22Rv1 (cell line): ENCODE measurements around the gene NCBP2.

Experiments
- H3K27ac ChIP-seq: fragments of 450-650 bp; 2 replicates; pipeline ENCODE4 v1.5.1; 2017
- ZFX ChIP-seq: fragments of 450-650 bp; IDR thresholded peaks from 2 replicates; pipeline ENCODE4 v1.6.1; 2017; ENCODE audit warnings: antibody characterized with exemption, borderline replicate concordance
- TF ChIP-seq, protein P1 (sequence below): fragments of 450-650 bp; IDR thresholded peaks from 2 replicates; pipeline ENCODE4 v1.5.1; 2017; ENCODE audit warnings: mild to moderate bottlenecking

Gene NCBP2

DNA sequence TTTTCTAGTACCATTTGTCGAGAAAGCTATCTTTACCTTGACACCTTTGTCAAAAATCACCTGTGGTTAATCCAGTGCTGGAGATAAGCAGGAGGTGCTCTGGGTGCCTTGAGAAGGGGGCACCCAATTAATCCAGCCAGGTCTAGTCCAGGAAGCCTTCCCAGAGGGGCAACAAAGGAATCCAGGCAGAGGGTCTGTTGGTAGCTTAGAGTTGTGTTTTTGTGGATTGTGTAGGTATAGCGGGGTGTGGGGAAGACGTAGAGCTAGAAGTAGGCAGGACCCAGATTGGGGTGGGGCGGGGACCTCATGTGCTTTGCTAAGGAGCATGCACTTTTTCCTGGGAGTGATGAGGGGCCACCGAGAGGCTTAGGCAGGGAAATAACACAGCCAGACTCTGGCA lies 32.3 kb upstream of the NCBP2 start:
- TF ChIP-seq, protein P1, sequence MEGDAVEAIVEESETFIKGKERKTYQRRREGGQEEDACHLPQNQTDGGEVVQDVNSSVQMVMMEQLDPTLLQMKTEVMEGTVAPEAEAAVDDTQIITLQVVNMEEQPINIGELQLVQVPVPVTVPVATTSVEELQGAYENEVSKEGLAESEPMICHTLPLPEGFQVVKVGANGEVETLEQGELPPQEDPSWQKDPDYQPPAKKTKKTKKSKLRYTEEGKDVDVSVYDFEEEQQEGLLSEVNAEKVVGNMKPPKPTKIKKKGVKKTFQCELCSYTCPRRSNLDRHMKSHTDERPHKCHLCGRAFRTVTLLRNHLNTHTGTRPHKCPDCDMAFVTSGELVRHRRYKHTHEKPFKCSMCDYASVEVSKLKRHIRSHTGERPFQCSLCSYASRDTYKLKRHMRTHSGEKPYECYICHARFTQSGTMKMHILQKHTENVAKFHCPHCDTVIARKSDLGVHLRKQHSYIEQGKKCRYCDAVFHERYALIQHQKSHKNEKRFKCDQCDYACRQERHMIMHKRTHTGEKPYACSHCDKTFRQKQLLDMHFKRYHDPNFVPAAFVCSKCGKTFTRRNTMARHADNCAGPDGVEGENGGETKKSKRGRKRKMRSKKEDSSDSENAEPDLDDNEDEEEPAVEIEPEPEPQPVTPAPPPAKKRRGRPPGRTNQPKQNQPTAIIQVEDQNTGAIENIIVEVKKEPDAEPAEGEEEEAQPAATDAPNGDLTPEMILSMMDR: no peak
- TF ChIP-seq ZFX: no peak

DNA sequence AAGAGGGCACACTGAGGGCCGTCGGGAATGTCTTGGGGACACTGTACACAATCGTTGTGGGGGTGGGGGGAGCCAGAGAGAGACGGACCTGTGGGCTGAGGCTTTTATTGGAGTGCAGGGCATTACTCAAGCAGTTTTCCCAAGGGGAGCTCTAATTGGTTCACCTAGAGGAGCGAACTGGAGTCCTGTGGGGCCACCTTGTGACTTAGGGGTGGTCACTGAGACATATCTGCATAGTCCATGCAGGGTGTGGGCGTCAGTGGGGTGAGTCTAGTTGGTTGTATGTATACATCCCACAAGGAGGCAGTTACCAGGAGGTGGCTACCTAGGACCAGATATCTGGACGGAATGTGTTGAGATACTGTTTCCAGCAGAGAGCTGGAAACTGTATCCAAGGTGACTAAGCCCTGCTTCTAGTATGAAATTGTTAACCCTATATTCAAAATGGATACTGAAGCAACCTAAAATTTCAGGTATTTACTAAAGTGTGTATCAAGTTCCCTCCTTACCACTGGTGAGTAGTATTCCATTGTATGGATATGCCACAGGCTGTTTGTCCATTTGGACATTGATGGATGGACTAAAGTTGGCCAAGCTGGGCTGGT lies 28.9 kb upstream of the NCBP2 start:
- no peak for TF ChIP-seq ZFX
- TF ChIP-seq, protein P1: no peak
- H3K27ac ChIP-seq: no peak overlapping the region

More for the DNA sequence above, 32.3 kb upstream of the NCBP2 start:
- no peak overlapping the region for H3K27ac ChIP-seq

DNA sequence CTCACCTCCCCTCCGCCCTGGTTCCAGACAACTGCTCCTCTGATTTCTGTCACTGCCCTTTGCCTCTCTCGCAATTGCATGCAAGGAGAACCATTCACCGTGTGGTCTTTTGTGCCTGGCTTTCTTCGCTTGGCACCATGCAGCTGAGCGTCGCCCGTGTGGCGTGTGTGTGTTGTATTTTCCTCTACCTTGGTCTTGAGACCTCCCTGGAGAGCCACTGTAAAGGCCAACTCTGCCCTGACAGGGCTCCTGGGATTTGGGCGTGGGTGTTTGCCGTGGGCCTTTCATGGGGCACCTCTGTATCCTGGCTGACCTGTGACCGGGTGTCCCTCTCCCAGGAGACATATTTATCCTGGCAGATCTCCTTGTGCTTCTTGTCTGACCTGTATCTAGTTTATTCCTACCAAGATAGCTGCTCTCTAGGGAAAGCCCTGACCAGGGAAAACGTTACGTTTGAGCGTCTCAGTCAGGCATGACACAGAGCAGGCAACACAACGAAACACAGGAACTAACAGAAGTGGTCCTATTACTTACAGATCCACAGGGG lies 28.3 kb upstream of the NCBP2 start:
- no peak for TF ChIP-seq ZFX
- TF ChIP-seq, protein P1: no peak
- H3K27ac ChIP-seq: no peak overlapping the region

DNA sequence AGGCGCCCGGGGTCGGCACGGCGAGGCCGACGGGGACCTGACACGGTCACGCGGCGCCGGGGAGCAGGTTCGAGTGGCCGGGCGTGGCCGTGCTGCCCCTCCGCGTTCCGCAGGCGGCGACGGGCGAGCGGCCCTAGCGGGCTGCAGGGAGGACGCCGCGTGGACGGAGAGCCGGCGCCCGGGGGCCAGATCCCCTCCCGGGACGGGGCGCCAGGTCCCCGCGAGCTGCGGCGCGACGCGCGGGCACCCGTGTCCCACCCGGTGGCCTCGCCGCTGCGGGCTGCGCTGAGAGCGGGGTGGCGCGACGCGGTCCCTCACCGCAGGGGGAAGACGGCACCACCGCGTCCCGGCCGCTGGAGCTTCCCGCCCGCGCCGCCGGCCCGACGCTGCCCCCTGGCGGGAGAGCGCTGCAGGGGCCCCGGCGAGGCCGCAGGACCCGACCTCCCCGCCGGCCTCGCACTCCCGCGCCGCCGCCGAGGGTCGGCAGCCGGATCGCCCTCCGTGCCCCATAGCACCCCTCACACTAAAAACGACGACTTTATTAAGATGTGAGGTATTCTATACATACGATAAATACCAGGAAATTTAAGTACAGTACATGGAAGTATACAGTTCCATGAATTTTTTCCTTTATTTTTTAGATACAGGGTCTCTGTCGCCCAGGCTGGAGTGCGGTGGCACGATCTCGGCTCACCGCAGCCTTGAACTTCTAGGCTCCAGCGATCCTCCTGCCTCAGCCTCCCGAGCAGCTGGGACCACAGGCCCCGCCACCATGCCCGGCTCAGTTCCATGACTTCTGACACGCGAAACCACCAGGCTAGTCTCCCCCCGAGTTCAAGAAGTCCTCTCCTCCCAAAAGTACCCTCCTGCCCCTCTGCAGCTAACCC lies 27.6 kb upstream of the NCBP2 start:
- TF ChIP-seq, protein P1: peak; percentile 97
- TF ChIP-seq ZFX: no peak
- peak overlapping the region; percentile 68 for H3K27ac ChIP-seq

DNA sequence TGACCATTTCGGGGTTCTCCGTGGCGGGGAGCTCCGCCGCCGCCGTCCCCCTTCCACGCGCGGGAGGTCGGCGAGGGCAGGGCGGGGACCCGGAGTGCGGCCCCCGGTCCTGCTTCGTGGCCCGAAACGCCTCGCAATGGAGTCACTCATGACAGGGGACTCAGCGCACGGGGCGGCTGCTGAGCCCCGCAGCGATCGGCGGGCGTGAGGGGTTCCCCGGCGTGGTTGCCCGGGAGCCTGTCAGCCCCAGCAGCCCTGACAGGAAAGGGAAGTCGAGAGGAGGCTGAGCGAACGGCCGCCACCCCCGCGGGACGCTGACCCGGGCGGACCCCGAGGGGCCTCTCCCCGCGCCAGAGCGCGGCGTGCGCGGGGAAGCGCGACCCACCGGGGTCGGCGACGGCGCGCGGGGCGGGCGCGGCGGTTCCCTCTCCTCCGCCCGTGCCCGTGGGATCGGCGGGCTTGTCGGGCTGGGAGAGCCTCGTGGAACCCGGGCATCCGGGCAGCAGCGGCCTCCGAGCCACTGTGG lies 26.9 kb upstream of the NCBP2 start:
- H3K27ac ChIP-seq: peak overlapping the region; percentile 68
- TF ChIP-seq, protein P1: no peak
- no peak for TF ChIP-seq ZFX

DNA sequence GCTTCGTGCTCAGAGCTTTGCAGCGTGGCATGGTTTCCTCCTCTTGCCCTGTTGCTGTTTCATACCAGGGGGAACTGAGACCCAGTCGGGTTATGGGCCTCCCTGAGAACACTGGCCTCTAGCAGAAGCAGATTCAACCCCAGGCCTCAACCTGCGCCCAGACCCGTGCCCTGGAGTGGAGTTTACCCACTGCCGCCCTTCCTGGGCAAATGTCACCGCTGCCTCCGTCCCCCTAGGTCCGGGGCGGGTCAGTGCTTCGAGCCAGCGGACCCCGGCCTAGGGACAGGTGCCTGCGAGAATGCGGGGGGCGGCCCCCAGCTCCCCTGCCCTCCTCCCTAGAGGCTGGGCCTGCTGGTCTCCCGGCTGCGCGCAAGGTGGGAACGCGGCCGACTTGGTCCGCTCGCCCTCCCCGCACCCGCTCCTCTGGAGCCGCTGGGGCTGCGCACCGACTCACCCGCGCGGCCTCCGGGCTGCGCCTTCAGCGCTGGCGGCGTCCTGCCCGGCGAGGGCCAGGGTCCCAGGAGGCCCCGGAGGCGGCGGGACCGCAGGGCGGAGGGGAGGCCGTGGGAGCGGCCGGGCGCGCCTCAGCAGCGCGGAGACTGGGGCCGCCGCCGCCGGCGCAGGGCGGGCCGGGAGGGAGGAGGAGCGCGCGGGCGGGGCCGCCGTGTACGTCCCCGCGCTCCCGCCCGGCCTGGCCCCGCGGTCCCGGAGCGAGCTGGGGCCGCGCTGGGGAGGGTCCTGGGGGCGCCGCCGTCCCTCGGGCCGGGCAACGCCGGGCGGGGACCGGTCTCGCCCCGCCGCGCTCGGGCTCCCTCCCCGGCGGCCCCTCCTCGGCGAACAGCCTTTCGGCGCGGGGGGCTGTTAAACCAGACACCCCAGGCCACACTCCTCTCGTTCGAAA lies 26.2 kb upstream of the NCBP2 start, which contains the start of gene PIGZ:
Gene PIGZ (minus strand): TSS at position 601 of the 901 bp plus-strand sequence. CDS start 16,802 bp downstream, outside the sequence.
- peak within 1 kb of the TSS; percentile 68 for H3K27ac ChIP-seq
- no peak for TF ChIP-seq ZFX
- TF ChIP-seq, protein P1: no peak
